Naive thymus-derived CD8-positive, alpha-beta T cell (primary cell): Measurements from ENCODE around the gene KYAT1. TPM values are rescaled to one million over a fixed set of nuclear protein-coding genes. Genes with fewer than 3 reads are reported as not detected.

Experiments used
- ATAC-seq, 2 donors: fragments of 150-1000 bp; cut with Tn5 transposase in 1 of 2; sonication (Bioruptor Pico), chemical (Tn5 transposase) in 1 of 2; 1 replicate in 1 of 2; 2 replicates in 1 of 2; pipeline ENCODE4 v1.10.0; 2021; ENCODE audit warnings: mild to moderate bottlenecking in 2 of 2, moderate library complexity in 2 of 2
- POLR2A ChIA-PET: fragments of 350-600 bp; sonication (Branson Sonifier 250); formaldehyde crosslinking; loops from one replicate; lab custom pipeline; 2021; ENCODE audit warnings: antibody characterized with exemption; lab: Charles Lee
- DNase-seq, 10 donors: peaks; one replicate each; pipeline versions ENCODE4 v3.0.0 to v3.0.0-alpha.2; 2020 to 2022
- H3K27ac Mint-ChIP-seq, 10 donors: one replicate each; pipeline ENCODE4 v1.8.0; 2020 to 2022; ENCODE audit warnings: mild to moderate bottlenecking in 10 of 10, mixed read lengths in 10 of 10, moderate library complexity in 4 of 10, inconsistent platforms in 1 of 10
- H3K27me3 Mint-ChIP-seq, 5 donors: one replicate each; pipeline ENCODE4 v1.8.0; 2021 to 2022; ENCODE audit warnings: mixed read lengths in 5 of 5
- H3K36me3 Mint-ChIP-seq, 3 donors: one replicate each; pipeline ENCODE4 v1.8.0; 2020 to 2022; ENCODE audit warnings: mixed read lengths in 3 of 3, mild to moderate bottlenecking in 2 of 3, inconsistent platforms in 1 of 3
- H3K4me1 Mint-ChIP-seq, 4 donors: one replicate each; pipeline ENCODE4 v1.8.0; 2021 to 2022; ENCODE audit warnings: mixed read lengths in 4 of 4
- H3K4me3 Mint-ChIP-seq, 10 donors: one replicate each; pipeline ENCODE4 v1.8.0; 2020 to 2022; ENCODE audit warnings: mild to moderate bottlenecking in 10 of 10, mixed read lengths in 10 of 10, moderate library complexity in 6 of 10, inconsistent platforms in 1 of 10
- H3K9me3 Mint-ChIP-seq, 9 donors: one replicate each; pipeline ENCODE4 v1.8.0; 2020 to 2022; ENCODE audit warnings: mixed read lengths in 9 of 9, mild to moderate bottlenecking in 3 of 9, inconsistent platforms in 1 of 9, moderate library complexity in 1 of 9
- polyA plus RNA-seq, 3 donors: library from polyadenylated mRNA; unstranded; fragments of 300-500 nt; fragmentation: Illumina TruSeq; gene quantifications; one replicate each; pipeline ENCODE4 v1.2.3, GENCODE V29; 2021
- total RNA-seq, 8 experiments: library from RNA in 2 of 8; stranded (reverse) in 2 of 8; gene quantifications; one replicate each; pipeline ENCODE4 v1.2.3 and lab custom pipeline; 2021 to 2026

Gene KYAT1
- total and polyA plus RNA-seq, 5 experiments from 2014 or later, result 9.3 to 15.9 (median 10.8) TPM

DNA sequence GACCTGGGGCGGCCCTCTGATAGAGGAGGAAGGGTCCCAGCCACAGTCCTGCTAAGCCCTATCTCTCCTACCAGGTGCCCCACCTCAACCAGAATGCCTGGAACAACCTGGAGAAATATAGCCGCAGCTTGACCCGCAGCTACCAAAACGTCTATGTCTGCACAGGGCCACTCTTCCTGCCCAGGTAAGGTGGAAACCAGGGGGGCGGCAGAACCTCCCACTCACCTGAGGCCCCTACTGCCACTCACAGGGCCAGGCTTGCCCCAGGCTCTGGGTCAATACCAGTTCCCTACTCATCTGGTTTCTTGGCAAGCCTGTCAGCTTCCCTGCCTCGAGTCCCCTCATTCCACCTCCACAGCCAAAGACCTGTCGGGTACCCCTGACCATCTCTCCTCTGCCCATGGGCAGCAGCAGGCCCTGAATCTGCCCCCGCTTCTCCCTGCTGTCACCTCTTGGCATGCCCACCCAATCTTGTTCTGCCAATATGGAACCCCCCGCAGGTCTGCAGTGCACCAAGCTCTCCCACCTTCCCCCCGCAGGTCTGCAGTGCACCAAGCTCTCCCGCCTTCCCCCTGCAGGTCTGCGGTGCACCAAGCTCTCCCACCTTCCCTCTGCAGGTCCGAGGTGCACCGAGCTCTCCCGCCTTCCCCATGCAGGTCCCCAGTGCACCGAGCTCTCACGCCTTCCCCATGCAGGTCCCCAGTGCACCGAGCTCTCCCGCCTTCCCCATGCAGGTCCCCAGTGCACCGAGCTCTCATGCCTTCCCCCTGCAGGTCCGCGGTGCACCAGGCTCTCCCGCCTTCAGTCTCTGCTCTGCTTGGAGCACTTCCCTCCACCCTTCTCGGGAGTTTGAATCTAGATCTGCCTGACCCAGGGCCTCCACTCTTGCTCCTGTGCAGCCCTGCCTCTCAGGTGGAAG lies 60.8 kb downstream of the KYAT1 start:
- peak overlapping the region in 9 of 10 donors; percentile 15 to 84 (median 60) for H3K27ac Mint-ChIP-seq
- H3K9me3 Mint-ChIP-seq, result no peaks in the 10 kb centered on the region
- no peak for ATAC-seq
- POLR2A ChIA-PET, result interaction anchor here (3.7 kb wide), 1 partner anchor 9 kb away, joined by 38 read pairs; the partner anchor contains the start of gene SPOUT1
- H3K27me3 Mint-ChIP-seq, result no peaks in the 10 kb centered on the region
- peak overlapping the region; percentile 15 to 89 (median 44) for H3K4me3 Mint-ChIP-seq
- DNase-seq, result no peak
- peaks cover 0 to 30% (median 3%) of the 10 kb centered on the region in 3 donors for H3K36me3 Mint-ChIP-seq
- H3K4me1 Mint-ChIP-seq, result peaks cover 6 to 29% (median 23%) of the 10 kb centered on the region in 4 donors

DNA sequence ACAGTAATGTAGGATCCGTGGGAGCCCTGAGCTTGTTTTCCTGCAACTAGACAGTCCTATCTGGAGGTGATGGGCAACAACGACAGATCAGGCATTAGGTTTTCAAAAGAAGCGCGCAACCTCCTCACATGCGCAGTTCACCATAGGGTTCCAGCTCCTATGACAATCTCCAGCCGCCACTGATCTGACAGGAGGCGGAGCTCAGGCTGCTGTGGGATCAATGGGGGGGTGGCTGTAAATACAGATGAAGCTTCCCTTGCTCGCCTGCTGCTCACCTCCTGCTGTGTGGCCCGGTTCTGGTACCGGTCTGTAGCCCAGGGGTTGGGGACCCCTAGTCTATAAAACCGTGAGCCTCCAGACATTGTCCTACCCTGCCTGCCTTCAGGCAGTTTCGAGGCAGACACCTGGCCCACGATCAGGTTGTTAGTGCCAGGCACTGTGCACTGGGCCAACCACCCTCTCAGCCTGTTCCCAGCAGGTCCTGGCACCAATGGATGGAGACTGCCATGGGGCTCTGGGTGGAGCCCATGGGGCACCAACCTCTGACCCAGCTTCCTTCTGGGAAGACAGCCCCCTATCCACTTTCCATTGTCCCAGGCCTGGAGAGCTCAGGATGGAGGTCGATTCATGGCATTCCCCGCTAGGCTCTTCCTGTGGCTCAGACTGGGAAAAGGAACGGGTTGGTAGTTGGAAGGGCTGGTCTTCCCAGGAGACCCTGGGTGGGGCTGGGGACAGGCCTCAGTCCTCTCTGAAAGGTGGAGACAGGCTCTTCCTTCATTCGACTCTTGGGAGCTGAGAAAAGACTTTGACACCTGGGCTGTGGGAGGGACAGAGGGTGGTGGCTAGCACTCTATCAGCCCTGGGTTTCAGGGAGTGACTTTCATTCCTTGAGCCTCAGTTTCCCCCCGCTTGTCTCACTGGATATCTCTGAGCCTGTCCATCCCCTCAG lies 61.8 kb downstream of the KYAT1 start:
- peaks cover 0 to 21% (median 3%) of the 10 kb centered on the region in 3 donors for H3K36me3 Mint-ChIP-seq
- H3K9me3 Mint-ChIP-seq, result no peaks in the 10 kb centered on the region
- ATAC-seq (no peak), DNase-seq (no peak)
- peak overlapping the region in 8 of 10 donors; percentile 50 to 84 (median 60) for H3K27ac Mint-ChIP-seq
- H3K4me1 Mint-ChIP-seq, result peaks cover 6 to 29% (median 23%) of the 10 kb centered on the region in 4 donors
- H3K27me3 Mint-ChIP-seq, result no peaks in the 10 kb centered on the region
- POLR2A ChIA-PET, result interaction anchor here (0.5 to 3.7 kb wide), 3 partner anchors 8 to 34 kb away, joined by 3 to 38 read pairs (median 19); partner anchors contain the start of gene SPOUT1
- H3K4me3 Mint-ChIP-seq, result peak overlapping the region; percentile 44 to 92 (median 82)

DNA sequence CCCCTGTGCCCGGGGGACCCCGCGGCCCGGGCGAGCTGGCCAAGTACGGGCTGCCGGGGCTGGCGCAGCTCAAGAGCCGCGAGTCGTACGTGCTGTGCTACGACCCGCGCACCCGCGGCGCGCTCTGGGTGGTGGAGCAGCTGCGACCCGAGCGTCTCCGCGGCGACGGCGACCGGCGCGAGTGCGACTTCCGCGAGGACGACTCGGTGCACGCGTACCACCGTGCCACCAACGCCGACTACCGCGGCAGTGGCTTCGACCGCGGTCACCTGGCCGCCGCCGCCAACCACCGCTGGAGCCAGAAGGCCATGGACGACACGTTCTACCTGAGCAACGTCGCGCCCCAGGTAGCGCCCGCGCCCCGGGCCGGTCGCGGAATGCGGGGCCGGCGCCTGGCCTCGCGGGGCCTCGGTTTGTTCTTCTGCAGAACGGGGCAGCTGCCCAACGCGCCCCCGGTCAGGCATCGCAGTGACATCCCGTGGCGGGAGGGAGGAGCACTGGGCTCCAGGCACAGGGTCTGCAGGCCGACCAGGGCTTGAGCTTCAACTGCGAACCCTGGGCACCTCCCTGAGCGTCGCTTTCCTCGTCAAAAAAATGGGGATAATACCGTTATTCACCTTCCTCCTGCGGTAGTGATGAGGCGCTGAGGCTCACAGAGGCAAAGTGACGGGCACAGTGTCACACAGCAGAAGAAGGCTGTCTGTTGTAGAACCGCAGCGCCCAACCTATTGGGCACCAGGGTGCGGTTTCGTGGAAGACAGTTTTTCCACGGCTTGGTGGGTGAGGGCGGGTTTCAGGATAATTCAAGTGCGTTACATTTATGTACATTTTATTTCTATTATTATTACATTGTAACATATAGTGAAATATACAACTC lies 62.7 kb downstream of the KYAT1 start:
- H3K4me3 Mint-ChIP-seq, result peak overlapping the region; percentile 62 to 92 (median 82)
- peaks cover 6 to 26% (median 23%) of the 10 kb centered on the region in 4 donors for H3K4me1 Mint-ChIP-seq
- peaks cover 0 to 14% (median 3%) of the 10 kb centered on the region in 3 donors for H3K36me3 Mint-ChIP-seq
- no peaks in the 10 kb centered on the region for H3K9me3 Mint-ChIP-seq
- no peaks in the 10 kb centered on the region for H3K27me3 Mint-ChIP-seq
- peak in 8 of 10 donors; percentile 6 to 54 (median 36) for DNase-seq
- POLR2A ChIA-PET, result interaction anchor here (0.5 to 3.7 kb wide), 13 partner anchors 9 to 448 kb away, joined by 3 to 38 read pairs (median 5); partner anchors contain the start of genes GLE1, KYAT1, LRRC8A and SET
- H3K27ac Mint-ChIP-seq, result peak overlapping the region in 9 of 10 donors; percentile 55 to 88 (median 66)
- peak; percentile 52 to 61 for ATAC-seq

GRCh38 chr9:128818099-128818838 lies 63.5 kb downstream of the KYAT1 start, which contains the start of gene ENDOG:
Gene ENDOG, plus strand, starts transcription at chr9:128818500. Its CDS starts 185 bp downstream, at chr9:128818685.
- peak within 1 kb of the TSS; percentile 59 to 94 (median 92) for H3K27ac Mint-ChIP-seq

DNA sequence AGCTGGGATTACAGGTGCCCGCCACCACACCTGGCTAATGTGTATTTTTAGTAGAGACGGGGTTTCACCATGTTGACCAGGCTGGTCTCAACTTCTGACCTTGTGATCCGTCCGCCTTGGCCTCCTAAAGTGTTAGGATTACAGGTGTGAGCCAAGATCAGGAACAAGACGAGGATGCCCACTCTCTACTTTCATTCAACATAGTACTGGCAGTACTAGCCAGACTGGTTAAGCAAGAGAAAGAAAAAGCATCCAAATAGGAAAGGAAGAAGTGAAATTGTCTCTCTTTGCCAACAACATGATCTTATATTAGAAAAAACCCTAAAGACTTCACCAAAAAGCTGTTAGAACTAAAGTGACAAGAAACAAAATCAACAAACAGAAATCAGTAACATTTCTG lies 70.9 kb downstream of the KYAT1 start:
- POLR2A ChIA-PET, result no interaction called here
- peak overlapping the region in 3 of 10 donors; percentile 10 to 56 (median 54) for H3K27ac Mint-ChIP-seq
- H3K27me3 Mint-ChIP-seq, result no peaks in the 10 kb centered on the region

More at GRCh38 chr9:128818099-128818838, 63.5 kb downstream of the KYAT1 start, which contains the start of gene ENDOG:
- no peaks in the 10 kb centered on the region for H3K27me3 Mint-ChIP-seq
- peaks cover 0 to 11% (median 3%) of the 10 kb centered on the region in 3 donors for H3K36me3 Mint-ChIP-seq
- DNase-seq (peak; percentile 94 to 98 (median 97)), ATAC-seq (peak; percentile 90 to 94)
- H3K9me3 Mint-ChIP-seq, result no peaks in the 10 kb centered on the region
- H3K4me1 Mint-ChIP-seq, result peaks cover 6 to 26% (median 23%) of the 10 kb centered on the region in 4 donors
- POLR2A ChIA-PET, result interaction anchor here (0.6 to 3.7 kb wide), 23 partner anchors 9 to 1162 kb away, joined by 3 to 38 read pairs (median 4); partner anchors contain the start of genes DOLK, GLE1, KYAT1 and LRRC8A
- peak within 1 kb of the TSS; percentile 83 to 93 (median 90) for H3K4me3 Mint-ChIP-seq

GRCh38 chr9:128809831-128810230 lies 71.9 kb downstream of the KYAT1 start:
- Mint-ChIP-seq H3K9me3 (no peaks in the 10 kb centered on the region), H3K36me3 (peaks cover 0 to 20% (median 6%) of the 10 kb centered on the region in 3 donors), H3K4me3 (no peak overlapping the region), H3K27ac (peak overlapping the region in 5 of 10 donors; percentile 7 to 91 (median 56)), H3K27me3 (no peaks in the 10 kb centered on the region), H3K4me1 (peaks cover 0 to 2% (median 0%) of the 10 kb centered on the region in 4 donors)
- DNase-seq, result no peak
- ATAC-seq, result peak in 1 of 2 donors; percentile 18
- POLR2A ChIA-PET, result interaction anchor here (0.5 to 1.2 kb wide), 2 partner anchors 8 to 277 kb away, joined by 3 to 5 read pairs; partner anchors contain the start of gene ENDOG

More for the DNA sequence above, 70.9 kb downstream of the KYAT1 start:
- Mint-ChIP-seq H3K4me1 (peaks cover 0 to 2% (median 0%) of the 10 kb centered on the region in 4 donors), H3K36me3 (peaks cover 0 to 14% (median 2%) of the 10 kb centered on the region in 3 donors), H3K9me3 (no peaks in the 10 kb centered on the region), H3K4me3 (no peak overlapping the region)
- ATAC-seq, result no peak
- no peak for DNase-seq

- POLR2A ChIA-PET, result interaction anchor here (0.5 to 1.2 kb wide), 2 partner anchors 9 to 276 kb away, joined by 3 to 5 read pairs; partner anchors contain the start of gene ENDOG
- Mint-ChIP-seq H3K4me1 (peaks cover 0 to 2% (median 0%) of the 10 kb centered on the region in 4 donors), H3K4me3 (no peak overlapping the region), H3K27ac (peak overlapping the region in 1 of 10 donors; percentile 56), H3K9me3 (no peaks in the 10 kb centered on the region), H3K27me3 (no peaks in the 10 kb centered on the region), H3K36me3 (peaks cover 0 to 25% (median 6%) of the 10 kb centered on the region in 3 donors)
- ATAC-seq, result no peak
- no peak for DNase-seq
Observed at GRCh38 chr9:128809036-128809599, 72.6 kb downstream of the KYAT1 start.

GRCh38 chr9:128808543-128808942 lies 73.2 kb downstream of the KYAT1 start:
- Mint-ChIP-seq H3K9me3 (no peaks in the 10 kb centered on the region), H3K4me3 (no peak overlapping the region), H3K36me3 (peaks cover 0 to 31% (median 7%) of the 10 kb centered on the region in 3 donors), H3K27ac (peak overlapping the region in 2 of 10 donors; percentile 11 to 57), H3K27me3 (no peaks in the 10 kb centered on the region), H3K4me1 (peaks cover 0 to 2% (median 0%) of the 10 kb centered on the region in 4 donors)
- DNase-seq (no peak), ATAC-seq (no peak)
- POLR2A ChIA-PET, result interaction anchor here (0.6 to 1.2 kb wide), 2 partner anchors 10 to 153 kb away, joined by 3 read pairs; partner anchors contain the start of gene ENDOG

- DNase-seq, result no peak
- peaks cover 0 to 2% (median 0%) of the 10 kb centered on the region in 4 donors for H3K4me1 Mint-ChIP-seq
- H3K36me3 Mint-ChIP-seq, result peaks cover 0 to 38% (median 9%) of the 10 kb centered on the region in 3 donors
- no peak overlapping the region for H3K27ac Mint-ChIP-seq
- POLR2A ChIA-PET, result no interaction called here
- no peak overlapping the region for H3K4me3 Mint-ChIP-seq
- no peaks in the 10 kb centered on the region for H3K9me3 Mint-ChIP-seq
- no peak for ATAC-seq
- H3K27me3 Mint-ChIP-seq, result no peaks in the 10 kb centered on the region
Observed at GRCh38 chr9:128807827-128808226, 73.9 kb downstream of the KYAT1 start.

- POLR2A ChIA-PET, result interaction anchor here (0.9 kb wide), 1 partner anchor 10 kb away, joined by 3 read pairs; no protein-coding TSS in a partner anchor
Observed at GRCh38 chr9:128805661-128806060, 76.1 kb downstream of the KYAT1 start.

More at GRCh38 chr9:128805661-128806060, 76.1 kb downstream of the KYAT1 start:
- Mint-ChIP-seq H3K27ac (peak overlapping the region in 2 of 10 donors; percentile 67 to 85), H3K9me3 (no peaks in the 10 kb centered on the region), H3K27me3 (no peaks in the 10 kb centered on the region), H3K36me3 (peaks cover 0 to 57% (median 9%) of the 10 kb centered on the region in 3 donors), H3K4me1 (peaks cover 0 to 2% (median 0%) of the 10 kb centered on the region in 4 donors), H3K4me3 (no peak overlapping the region)
- ATAC-seq, result no peak
- DNase-seq, result no peak
